K562 (cell line): ENCODE measurements around the gene GALM. TPM values are rescaled to one million over a fixed set of nuclear protein-coding genes. Genes with fewer than 3 reads are reported as not detected.

ENCODE experiments used
- COPS2 ChIP-seq: fragments of 450-650 bp; conservative IDR thresholded peaks from 2 replicates; pipeline ENCODE4 v1.6.1; 2016; ENCODE audit warnings: mild to moderate bottlenecking, moderate library complexity
- ESRRA ChIP-seq: fragments of 450-650 bp; IDR thresholded peaks from 2 replicates; pipeline ENCODE4 v1.6.1; 2014; ENCODE audit warnings: low read depth, mild to moderate bottlenecking, moderate library complexity, borderline replicate concordance
- ESRRB ChIP-seq: fragments of 250-450 bp; sonication (Bioruptor Pico); IDR thresholded peaks from 2 replicates; pipeline ENCODE4 v1.5.0; 2020; ENCODE audit warnings: mild to moderate bottlenecking, moderate library complexity, borderline replicate concordance
- FOXJ2 ChIP-seq: fragments of 200-800 bp; sonication (Bioruptor generic); IDR thresholded peaks from 2 replicates; pipeline ENCODE4 v1.6.1; 2016; ENCODE audit warnings: missing genetic modification characterization, missing compliant biosample characterization
- HNRNPUL1 ChIP-seq: fragments of 200-400 bp; formaldehyde crosslinking; IDR thresholded peaks from 2 replicates; pipeline ENCODE4 v1.6.1; 2017; ENCODE audit warnings: low read length
- IFI16 ChIP-seq: fragments of 250-450 bp; sonication (Bioruptor Pico); IDR thresholded peaks from 2 replicates; pipeline ENCODE4 v2.1.2; 2022; ENCODE audit warnings: mild to moderate bottlenecking, inconsistent platforms
- KAT2B ChIP-seq: IDR thresholded peaks from one replicate; pipeline ENCODE4 v1.6.1; 2012; ENCODE audit warnings: low read depth, mild to moderate bottlenecking, control low read depth, inconsistent platforms, low read length, moderate library complexity
- KLF10 ChIP-seq: fragments of 250-450 bp; sonication (Bioruptor Pico); IDR thresholded peaks from 2 replicates; pipeline ENCODE4 v1.6.1; 2021; ENCODE audit warnings: matching md5 sums
- MYBL2 ChIP-seq, 2 experiments: fragments of 450-650 bp in 1 of 2; sonication (generic) in 1 of 2; formaldehyde crosslinking in 1 of 2; IDR thresholded peaks; 2 replicates each; pipeline versions ENCODE4 v1.6.1 to v1.8.1; 2017 to 2022; ENCODE audit warnings: borderline replicate concordance in 1 of 2, inconsistent platforms in 1 of 2, low read depth in 1 of 2, mild to moderate bottlenecking in 1 of 2, missing genetic modification reagents in 1 of 2, moderate library complexity in 1 of 2
- NCOA1 ChIP-seq: fragments of 450-650 bp; IDR thresholded peaks from 2 replicates; pipeline ENCODE4 v1.6.1; 2016; ENCODE audit warnings: low read depth
- NCOA4 ChIP-seq: fragments of 450-650 bp; IDR thresholded peaks from 2 replicates; pipeline ENCODE4 v1.6.1; 2018; ENCODE audit warnings: mild to moderate bottlenecking; ENCODE audit not compliant: partially characterized antibody
- SAP30 ChIP-seq: fragments of 200-600 bp; sonication (generic); IDR thresholded peaks from 2 replicates; pipeline ENCODE4 v1.6.1; 2012; ENCODE audit warnings: borderline replicate concordance, low read depth, mild to moderate bottlenecking, moderate library complexity, low read length, control low read depth, inconsistent platforms; ENCODE audit not compliant: insufficient read depth, poor library complexity, severe bottlenecking
- TEAD1 ChIP-seq, 2 experiments: fragments of 450-650 bp in 1 of 2; sonication (generic) in 1 of 2; formaldehyde crosslinking; IDR thresholded peaks; 2 replicates each; pipeline versions ENCODE4 v1.4.0 to v1.8.0; 2020 to 2022; ENCODE audit warnings: mild to moderate bottlenecking in 2 of 2, missing genetic modification reagents in 1 of 2
- XRCC3 ChIP-seq: fragments of 450-650 bp; IDR thresholded peaks from 2 replicates; pipeline ENCODE4 v1.6.1; 2017; ENCODE audit warnings: mild to moderate bottlenecking, moderate library complexity
- ZNF143 ChIP-seq: sonication (generic); formaldehyde crosslinking; IDR thresholded peaks from 2 replicates; pipeline ENCODE4 v1.9.0; 2022; ENCODE audit warnings: mild to moderate bottlenecking, missing genetic modification reagents
- ZNF584 ChIP-seq: fragments of 200-800 bp; sonication (Bioruptor generic); IDR thresholded peaks from 2 replicates; pipeline ENCODE4 v1.6.1; 2016; ENCODE audit warnings: low read depth, mild to moderate bottlenecking, missing genetic modification characterization, missing compliant biosample characterization
- polyA plus RNA-seq, 8 experiments: library from polyadenylated mRNA; depleted of rRNA in 4 of 8; stranded (reverse) in 5 of 8; unstranded in 3 of 8; fragments of >200 nt; fragmentation: Nextera tagmentation in 2 of 8; fragmentation: Illumina TruSeq in 1 of 8; extraction: Ambion mirVana in 2 of 8; extraction: Trizol in 1 of 8; gene quantifications; 2 replicates each; pipeline versions ENCODE4 v1.2.1 to v1.2.3, GENCODE V29; 2011 to 2014; ENCODE audit warnings: inconsistent platforms in 1 of 8, missing spikeins in 1 of 8
- total RNA-seq, 7 experiments: library from RNA; depleted of rRNA in 6 of 7; stranded (reverse); fragments of >200 nt in 6 of 7; fragmentation: Illumina TruSeq in 2 of 7; extraction: Trizol in 2 of 7; gene quantifications; 2 replicates each; pipeline versions ENCODE4 v1.2.1 to v1.2.3, GENCODE V29; 2011 to 2021; ENCODE audit warnings: low replicate concordance in 1 of 7
- TF ChIP-seq, protein P1 (sequence below): fragments of 200-400 bp; formaldehyde crosslinking; IDR thresholded peaks from 2 replicates; pipeline ENCODE4 v1.6.1; 2017; ENCODE audit warnings: mild to moderate bottlenecking, low read depth, low read length, moderate library complexity
- TF ChIP-seq, protein P2 (sequence below): sonication (generic); formaldehyde crosslinking; IDR thresholded peaks from 2 replicates; pipeline ENCODE4 v1.8.0; 2022; ENCODE audit warnings: mild to moderate bottlenecking, missing genetic modification reagents
- TF ChIP-seq, protein P3 (sequence below): fragments of 250-450 bp; sonication (Bioruptor Pico); IDR thresholded peaks from 2 replicates; pipeline ENCODE4 v1.8.0; 2021; ENCODE audit warnings: moderate library complexity, mild to moderate bottlenecking, inconsistent platforms

GALM gene
- total and polyA plus RNA-seq, 9 of the 15 experiments (the other 6 are each of a cell fraction or from before 2014, with no cell fraction given): 22.1 to 51.7 (median 27.9) TPM

- TF ChIP-seq, protein P1, sequence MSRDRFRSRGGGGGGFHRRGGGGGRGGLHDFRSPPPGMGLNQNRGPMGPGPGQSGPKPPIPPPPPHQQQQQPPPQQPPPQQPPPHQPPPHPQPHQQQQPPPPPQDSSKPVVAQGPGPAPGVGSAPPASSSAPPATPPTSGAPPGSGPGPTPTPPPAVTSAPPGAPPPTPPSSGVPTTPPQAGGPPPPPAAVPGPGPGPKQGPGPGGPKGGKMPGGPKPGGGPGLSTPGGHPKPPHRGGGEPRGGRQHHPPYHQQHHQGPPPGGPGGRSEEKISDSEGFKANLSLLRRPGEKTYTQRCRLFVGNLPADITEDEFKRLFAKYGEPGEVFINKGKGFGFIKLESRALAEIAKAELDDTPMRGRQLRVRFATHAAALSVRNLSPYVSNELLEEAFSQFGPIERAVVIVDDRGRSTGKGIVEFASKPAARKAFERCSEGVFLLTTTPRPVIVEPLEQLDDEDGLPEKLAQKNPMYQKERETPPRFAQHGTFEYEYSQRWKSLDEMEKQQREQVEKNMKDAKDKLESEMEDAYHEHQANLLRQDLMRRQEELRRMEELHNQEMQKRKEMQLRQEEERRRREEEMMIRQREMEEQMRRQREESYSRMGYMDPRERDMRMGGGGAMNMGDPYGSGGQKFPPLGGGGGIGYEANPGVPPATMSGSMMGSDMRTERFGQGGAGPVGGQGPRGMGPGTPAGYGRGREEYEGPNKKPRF: no peak
- TF ChIP-seq TEAD1 (CRISPR knock-in tag; IDR thresholded peaks at IDR 0.05) (0 out of 4 replicates have a peak, but pooled peaks have one; percentile 34 to 45), MYBL2 (IDR thresholded peaks at IDR 0.05; ENCODE audit: low read depth) (no peak), MYBL2 (CRISPR knock-in tag; IDR thresholded peaks at IDR 0.05; ENCODE audit: borderline replicate concordance) (no peak), COPS2 (no peak), XRCC3 (no peak), IFI16 (no peak), NCOA1 (no peak), KAT2B (no peak), ESRRB (CRISPR knock-in tag) (no peak), ZNF143 (CRISPR knock-in tag) (peak; percentile 93), HNRNPUL1 (no peak), KLF10 (CRISPR knock-in tag) (no peak), FOXJ2 (tag) (no peak), ZNF584 (CRISPR knock-in tag) (peak; percentile 79), NCOA4 (no peak), ESRRA (0 out of 2 replicates have a peak, but pooled peaks have one; percentile 12), SAP30 (no peak)
- TF ChIP-seq, protein P2, sequence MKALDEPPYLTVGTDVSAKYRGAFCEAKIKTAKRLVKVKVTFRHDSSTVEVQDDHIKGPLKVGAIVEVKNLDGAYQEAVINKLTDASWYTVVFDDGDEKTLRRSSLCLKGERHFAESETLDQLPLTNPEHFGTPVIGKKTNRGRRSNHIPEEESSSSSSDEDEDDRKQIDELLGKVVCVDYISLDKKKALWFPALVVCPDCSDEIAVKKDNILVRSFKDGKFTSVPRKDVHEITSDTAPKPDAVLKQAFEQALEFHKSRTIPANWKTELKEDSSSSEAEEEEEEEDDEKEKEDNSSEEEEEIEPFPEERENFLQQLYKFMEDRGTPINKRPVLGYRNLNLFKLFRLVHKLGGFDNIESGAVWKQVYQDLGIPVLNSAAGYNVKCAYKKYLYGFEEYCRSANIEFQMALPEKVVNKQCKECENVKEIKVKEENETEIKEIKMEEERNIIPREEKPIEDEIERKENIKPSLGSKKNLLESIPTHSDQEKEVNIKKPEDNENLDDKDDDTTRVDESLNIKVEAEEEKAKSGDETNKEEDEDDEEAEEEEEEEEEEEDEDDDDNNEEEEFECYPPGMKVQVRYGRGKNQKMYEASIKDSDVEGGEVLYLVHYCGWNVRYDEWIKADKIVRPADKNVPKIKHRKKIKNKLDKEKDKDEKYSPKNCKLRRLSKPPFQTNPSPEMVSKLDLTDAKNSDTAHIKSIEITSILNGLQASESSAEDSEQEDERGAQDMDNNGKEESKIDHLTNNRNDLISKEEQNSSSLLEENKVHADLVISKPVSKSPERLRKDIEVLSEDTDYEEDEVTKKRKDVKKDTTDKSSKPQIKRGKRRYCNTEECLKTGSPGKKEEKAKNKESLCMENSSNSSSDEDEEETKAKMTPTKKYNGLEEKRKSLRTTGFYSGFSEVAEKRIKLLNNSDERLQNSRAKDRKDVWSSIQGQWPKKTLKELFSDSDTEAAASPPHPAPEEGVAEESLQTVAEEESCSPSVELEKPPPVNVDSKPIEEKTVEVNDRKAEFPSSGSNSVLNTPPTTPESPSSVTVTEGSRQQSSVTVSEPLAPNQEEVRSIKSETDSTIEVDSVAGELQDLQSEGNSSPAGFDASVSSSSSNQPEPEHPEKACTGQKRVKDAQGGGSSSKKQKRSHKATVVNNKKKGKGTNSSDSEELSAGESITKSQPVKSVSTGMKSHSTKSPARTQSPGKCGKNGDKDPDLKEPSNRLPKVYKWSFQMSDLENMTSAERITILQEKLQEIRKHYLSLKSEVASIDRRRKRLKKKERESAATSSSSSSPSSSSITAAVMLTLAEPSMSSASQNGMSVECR: no peak; the same call in none of the 2 replicates
- TF ChIP-seq, protein P3, sequence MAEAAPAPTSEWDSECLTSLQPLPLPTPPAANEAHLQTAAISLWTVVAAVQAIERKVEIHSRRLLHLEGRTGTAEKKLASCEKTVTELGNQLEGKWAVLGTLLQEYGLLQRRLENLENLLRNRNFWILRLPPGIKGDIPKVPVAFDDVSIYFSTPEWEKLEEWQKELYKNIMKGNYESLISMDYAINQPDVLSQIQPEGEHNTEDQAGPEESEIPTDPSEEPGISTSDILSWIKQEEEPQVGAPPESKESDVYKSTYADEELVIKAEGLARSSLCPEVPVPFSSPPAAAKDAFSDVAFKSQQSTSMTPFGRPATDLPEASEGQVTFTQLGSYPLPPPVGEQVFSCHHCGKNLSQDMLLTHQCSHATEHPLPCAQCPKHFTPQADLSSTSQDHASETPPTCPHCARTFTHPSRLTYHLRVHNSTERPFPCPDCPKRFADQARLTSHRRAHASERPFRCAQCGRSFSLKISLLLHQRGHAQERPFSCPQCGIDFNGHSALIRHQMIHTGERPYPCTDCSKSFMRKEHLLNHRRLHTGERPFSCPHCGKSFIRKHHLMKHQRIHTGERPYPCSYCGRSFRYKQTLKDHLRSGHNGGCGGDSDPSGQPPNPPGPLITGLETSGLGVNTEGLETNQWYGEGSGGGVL (CRISPR knock-in tag): no peak
Measured at GRCh38 chr2:38665854-38666555, at the start of gene GALM (continued).
